ENCODE results near the gene PSMC3IP.

Gene PSMC3IP

GRCh38 chr17:42531455-42532354, 45.8 kb downstream of the PSMC3IP start:
- Histone ChIP-seq H3K4me1 (ENCODE audit: control insufficient read depth, insufficient read depth, low read length) (peaks cover 15% of the 10 kb centered on the region), H3K9ac (ENCODE audit: low read depth, low read length) (peak overlapping the region; percentile 61), H3K36me3 (ENCODE audit: insufficient read depth, low read length) (no peaks in the 10 kb centered on the region), H3K4me3 (ENCODE audit: low read length) (peak overlapping the region; percentile 72), H3K9me3 (replicated peaks; ENCODE audit: low read length) (no peaks in the 10 kb centered on the region), H3K4me2 (ENCODE audit: low read length) (peak overlapping the region; percentile 86), H3K27me3 (ENCODE audit: control insufficient read depth, insufficient read depth, low read length) (no peaks in the 10 kb centered on the region)

- Histone ChIP-seq H3K4me1 (ENCODE audit: control insufficient read depth, insufficient read depth, low read length) (peaks cover 18% of the 10 kb centered on the region), H3K27me3 (ENCODE audit: control insufficient read depth, insufficient read depth, low read length) (no peaks in the 10 kb centered on the region), H3K4me2 (ENCODE audit: low read length) (no peak overlapping the region)
These were observed 46.5 kb downstream of the PSMC3IP start for GRCh38 chr17:42530952-42531454.

GRCh38 chr17:42529061-42529460, 48.5 kb downstream of the PSMC3IP start:
- no peaks in the 10 kb centered on the region for H3K27me3 ChIP-seq (ENCODE audit: control insufficient read depth, insufficient read depth, low read length)

More at GRCh38 chr17:42530952-42531454, 46.5 kb downstream of the PSMC3IP start:
- no peak overlapping the region for H3K9ac ChIP-seq (ENCODE audit: low read depth, low read length)
- H3K36me3 ChIP-seq (ENCODE audit: insufficient read depth, low read length), result no peaks in the 10 kb centered on the region
- H3K9me3 ChIP-seq (replicated peaks; ENCODE audit: low read length), result no peaks in the 10 kb centered on the region
- no peak overlapping the region for H3K4me3 ChIP-seq (ENCODE audit: low read length)

GRCh38 chr17:42527932-42528331, 49.6 kb downstream of the PSMC3IP start:
- H3K4me3 ChIP-seq (ENCODE audit: low read length), result no peak overlapping the region
- no peaks in the 10 kb centered on the region for H3K36me3 ChIP-seq (ENCODE audit: insufficient read depth, low read length)
- H3K9me3 ChIP-seq (replicated peaks; ENCODE audit: low read length), result no peaks in the 10 kb centered on the region
- peaks cover 18% of the 10 kb centered on the region for H3K4me1 ChIP-seq (ENCODE audit: control insufficient read depth, insufficient read depth, low read length)
- H3K27me3 ChIP-seq (ENCODE audit: control insufficient read depth, insufficient read depth, low read length), result no peaks in the 10 kb centered on the region
- no peak overlapping the region for H3K4me2 ChIP-seq (ENCODE audit: low read length)
- H3K9ac ChIP-seq (ENCODE audit: low read depth, low read length), result no peak overlapping the region

More at GRCh38 chr17:42529061-42529460, 48.5 kb downstream of the PSMC3IP start:
- H3K9me3 ChIP-seq (replicated peaks; ENCODE audit: low read length), result no peaks in the 10 kb centered on the region
- no peak overlapping the region for H3K9ac ChIP-seq (ENCODE audit: low read depth, low read length)
- no peak overlapping the region for H3K4me3 ChIP-seq (ENCODE audit: low read length)
- H3K36me3 ChIP-seq (ENCODE audit: insufficient read depth, low read length), result no peaks in the 10 kb centered on the region
- no peak overlapping the region for H3K4me2 ChIP-seq (ENCODE audit: low read length)
- peaks cover 18% of the 10 kb centered on the region for H3K4me1 ChIP-seq (ENCODE audit: control insufficient read depth, insufficient read depth, low read length)

GRCh38 chr17:42526031-42526444, 51.5 kb downstream of the PSMC3IP start:
- H3K4me1 ChIP-seq (ENCODE audit: control insufficient read depth, insufficient read depth, low read length), result peaks cover 32% of the 10 kb centered on the region
- H3K27me3 ChIP-seq (ENCODE audit: control insufficient read depth, insufficient read depth, low read length), result no peaks in the 10 kb centered on the region
- H3K9me3 ChIP-seq (replicated peaks; ENCODE audit: low read length), result no peaks in the 10 kb centered on the region
- no peak overlapping the region for H3K4me3 ChIP-seq (ENCODE audit: low read length)
- H3K36me3 ChIP-seq (ENCODE audit: insufficient read depth, low read length), result peaks cover 7% of the 10 kb centered on the region
- no peak overlapping the region for H3K9ac ChIP-seq (ENCODE audit: low read depth, low read length)
- H3K4me2 ChIP-seq (ENCODE audit: low read length), result no peak overlapping the region

- H3K27me3 ChIP-seq (ENCODE audit: control insufficient read depth, insufficient read depth, low read length), result no peaks in the 10 kb centered on the region
These were observed 52.3 kb downstream of the PSMC3IP start for GRCh38 chr17:42525221-42525620.

GRCh38 chr17:42522798-42523278, 54.7 kb downstream of the PSMC3IP start:
- peaks cover 63% of the 10 kb centered on the region for H3K4me1 ChIP-seq (ENCODE audit: control insufficient read depth, insufficient read depth, low read length)
- no peak overlapping the region for H3K4me2 ChIP-seq (ENCODE audit: low read length)
- no peaks in the 10 kb centered on the region for H3K9me3 ChIP-seq (replicated peaks; ENCODE audit: low read length)
- no peaks in the 10 kb centered on the region for H3K27me3 ChIP-seq (ENCODE audit: control insufficient read depth, insufficient read depth, low read length)
- H3K4me3 ChIP-seq (ENCODE audit: low read length), result no peak overlapping the region
- H3K36me3 ChIP-seq (ENCODE audit: insufficient read depth, low read length), result peaks cover 7% of the 10 kb centered on the region
- H3K9ac ChIP-seq (ENCODE audit: low read depth, low read length), result no peak overlapping the region

More at GRCh38 chr17:42525221-42525620, 52.3 kb downstream of the PSMC3IP start:
- H3K4me3 ChIP-seq (ENCODE audit: low read length), result no peak overlapping the region
- no peaks in the 10 kb centered on the region for H3K9me3 ChIP-seq (replicated peaks; ENCODE audit: low read length)
- H3K4me1 ChIP-seq (ENCODE audit: control insufficient read depth, insufficient read depth, low read length), result peaks cover 40% of the 10 kb centered on the region
- H3K4me2 ChIP-seq (ENCODE audit: low read length), result no peak overlapping the region
- H3K36me3 ChIP-seq (ENCODE audit: insufficient read depth, low read length), result peaks cover 7% of the 10 kb centered on the region
- no peak overlapping the region for H3K9ac ChIP-seq (ENCODE audit: low read depth, low read length)
